CD4-positive, CD25-positive, alpha-beta regulatory T cell (primary cell): ENCODE measurements around the gene PIK3C2G. TPM values are rescaled to one million over a fixed set of nuclear protein-coding genes. Genes with fewer than 3 reads are reported as not detected.

ENCODE experiments used
- ATAC-seq, 2 donors: fragments of 150-1000 bp; cut with Tn5 transposase; one replicate each; pipeline ENCODE4 v1.10.0; 2021; ENCODE audit warnings: low read depth in 2 of 2, moderate number of reproducible peaks in 2 of 2, moderate library complexity in 1 of 2
- DNase-seq, 3 donors: peaks; one replicate each; pipeline versions ENCODE4 v3.0.0 to v3.0.0-alpha.2; 2012 to 2022; ENCODE audit warnings: mixed read lengths in 1 of 3
- H3K27ac ChIP-seq: one replicate; pipeline ENCODE4 v1.7.0; 2013; ENCODE audit warnings: mild to moderate bottlenecking, low read length; ENCODE audit not compliant: insufficient read depth, poor library complexity, severe bottlenecking
- H3K27me3 ChIP-seq: one replicate; pipeline ENCODE4 v1.7.0; 2013; ENCODE audit warnings: low read length; ENCODE audit not compliant: control insufficient read depth, insufficient read depth
- H3K36me3 ChIP-seq: one replicate; pipeline ENCODE4 v1.7.0; 2013; ENCODE audit warnings: mild to moderate bottlenecking, low read length, moderate library complexity; ENCODE audit not compliant: control insufficient read depth, insufficient read depth
- H3K4me1 ChIP-seq: 2 replicates; pipeline ENCODE4 v1.7.0; 2013; ENCODE audit warnings: mild to moderate bottlenecking, low read length; ENCODE audit not compliant: insufficient read depth, control insufficient read depth, poor library complexity, severe bottlenecking
- H3K4me3 ChIP-seq: one replicate; pipeline ENCODE4 v1.7.0; 2013; ENCODE audit warnings: low read depth, mild to moderate bottlenecking, low read length, moderate library complexity
- H3K9me3 ChIP-seq, 2 experiments: 1 replicate in 1 of 2; 2 replicates in 1 of 2; pipeline ENCODE4 v1.7.0; 2013; ENCODE audit warnings: low read length in 2 of 2, mild to moderate bottlenecking in 1 of 2, moderate library complexity in 1 of 2; ENCODE audit not compliant: control insufficient read depth in 2 of 2
- H3K27ac Mint-ChIP-seq, 3 donors: one replicate each; pipeline ENCODE4 v1.8.0; 2020 to 2022; ENCODE audit warnings: mild to moderate bottlenecking in 3 of 3, mixed read lengths in 3 of 3, moderate library complexity in 2 of 3
- H3K27me3 Mint-ChIP-seq: one replicate; pipeline ENCODE4 v1.8.0; 2022; ENCODE audit warnings: mild to moderate bottlenecking, mixed read lengths
- H3K36me3 Mint-ChIP-seq: one replicate; pipeline ENCODE4 v1.8.0; 2020; ENCODE audit warnings: mixed read lengths
- H3K4me1 Mint-ChIP-seq, 4 donors: one replicate each; pipeline ENCODE4 v1.8.0; 2020 to 2022; ENCODE audit warnings: mixed read lengths in 4 of 4, mild to moderate bottlenecking in 1 of 4
- H3K4me3 Mint-ChIP-seq, 4 donors: one replicate each; pipeline ENCODE4 v1.8.0; 2020 to 2022; ENCODE audit warnings: mild to moderate bottlenecking in 4 of 4, mixed read lengths in 4 of 4, moderate library complexity in 3 of 4
- H3K9me3 Mint-ChIP-seq, 7 donors: one replicate each; pipeline ENCODE4 v1.8.0; 2020 to 2022; ENCODE audit warnings: mixed read lengths in 7 of 7, mild to moderate bottlenecking in 3 of 7, moderate library complexity in 2 of 7
- polyA plus RNA-seq, 4 donors: library from polyadenylated mRNA; unstranded; fragments of 300-500 nt; fragmentation: Illumina TruSeq; gene quantifications; one replicate each; pipeline ENCODE4 v1.2.3, GENCODE V29; 2021
- total RNA-seq: library from RNA; stranded (reverse); gene quantifications from one replicate; pipeline ENCODE4 v1.2.3, GENCODE V29; 2022

The PIK3C2G gene
- total and polyA plus RNA-seq, 5 donors from 2014 or later = not detected

DNA sequence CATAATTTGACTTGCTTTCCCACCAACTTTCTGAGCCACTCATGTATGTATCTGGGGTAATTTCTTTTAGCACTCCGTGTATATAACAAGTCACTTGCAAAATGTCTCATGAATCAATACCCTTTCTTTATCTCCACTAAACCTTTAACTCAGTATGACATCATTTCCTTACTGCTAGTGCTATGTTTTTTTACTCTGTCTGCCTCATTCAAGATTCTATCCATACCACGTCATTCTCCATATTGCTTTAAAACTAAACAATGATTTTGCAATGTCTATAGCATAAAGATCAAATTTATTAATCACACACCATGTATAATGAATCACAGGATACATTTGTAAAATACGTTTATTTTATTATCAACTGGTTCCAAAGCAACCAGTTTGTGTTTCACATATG, 178.2 kb downstream of the PIK3C2G start:
- no peaks in the 10 kb centered on the region for H3K4me1 ChIP-seq
- H3K4me1 Mint-ChIP-seq = no peaks in the 10 kb centered on the region
- H3K27ac ChIP-seq = no peak overlapping the region
- peaks cover 0 to 14% (median 0%) of the 10 kb centered on the region in 7 donors for H3K9me3 Mint-ChIP-seq
- ATAC-seq (no peak), DNase-seq (no peak)
- H3K27me3 Mint-ChIP-seq = no peaks in the 10 kb centered on the region
- H3K36me3 Mint-ChIP-seq = no peaks in the 10 kb centered on the region
- H3K9me3 ChIP-seq = no peaks in the 10 kb centered on the region
- no peak overlapping the region for H3K4me3 Mint-ChIP-seq
- H3K36me3 ChIP-seq = no peaks in the 10 kb centered on the region
- no peak overlapping the region for H3K27ac Mint-ChIP-seq
- H3K4me3 ChIP-seq = no peak overlapping the region
- H3K27me3 ChIP-seq = no peaks in the 10 kb centered on the region

DNA sequence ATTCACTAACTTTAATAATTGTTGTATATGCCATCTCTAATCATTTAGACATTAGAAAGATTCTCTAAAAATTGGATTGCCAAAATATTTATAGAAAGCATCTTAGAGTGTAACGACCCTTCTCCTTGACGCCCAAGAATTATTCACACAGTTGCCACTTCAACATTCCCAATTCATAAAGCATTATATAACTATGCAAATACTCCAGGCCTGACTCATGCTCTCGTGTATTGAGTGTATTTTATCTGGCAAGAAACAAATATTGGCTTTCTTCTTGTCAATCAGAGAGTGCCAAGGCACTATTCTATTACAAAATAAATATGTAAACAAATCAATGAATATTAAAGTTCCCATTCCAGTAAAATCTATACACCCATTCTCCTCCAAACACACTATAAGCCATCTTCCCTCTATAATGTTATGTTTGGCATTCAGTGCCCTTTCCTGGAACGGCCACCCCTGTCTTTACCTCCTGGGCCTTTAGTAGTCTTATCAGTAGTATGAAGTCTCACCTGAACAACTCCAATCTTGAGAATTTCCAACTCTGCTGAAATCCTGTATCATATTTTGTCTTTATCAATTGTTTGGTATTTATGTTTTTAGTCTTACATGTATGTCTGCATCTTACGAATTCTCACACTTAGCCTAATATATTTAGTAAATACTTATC, 182.6 kb downstream of the PIK3C2G start:
- Histone ChIP-seq H3K4me1 (no peaks in the 10 kb centered on the region), H3K27ac (no peak overlapping the region), H3K4me3 (no peak overlapping the region), H3K9me3 (no peaks in the 10 kb centered on the region), H3K27me3 (no peaks in the 10 kb centered on the region), H3K36me3 (no peaks in the 10 kb centered on the region)
- Mint-ChIP-seq H3K4me1 (no peaks in the 10 kb centered on the region), H3K27ac (no peak overlapping the region), H3K27me3 (no peaks in the 10 kb centered on the region), H3K9me3 (peaks cover 0 to 8% (median 2%) of the 10 kb centered on the region in 7 donors), H3K4me3 (no peak overlapping the region), H3K36me3 (no peaks in the 10 kb centered on the region)
- DNase-seq (no peak), ATAC-seq (no peak)

- no peaks in the 10 kb centered on the region for H3K9me3 ChIP-seq
- H3K36me3 ChIP-seq = no peaks in the 10 kb centered on the region
- no peak for ATAC-seq
- no peak for DNase-seq
- peaks cover 0 to 23% (median 6%) of the 10 kb centered on the region in 7 donors for H3K9me3 Mint-ChIP-seq
- H3K36me3 Mint-ChIP-seq = no peaks in the 10 kb centered on the region
- H3K27me3 Mint-ChIP-seq = no peaks in the 10 kb centered on the region
- no peaks in the 10 kb centered on the region for H3K4me1 Mint-ChIP-seq
- no peak overlapping the region for H3K4me3 Mint-ChIP-seq
- no peak overlapping the region for H3K27ac ChIP-seq
- H3K4me1 ChIP-seq = no peaks in the 10 kb centered on the region
- H3K27me3 ChIP-seq = no peaks in the 10 kb centered on the region
- no peak overlapping the region for H3K27ac Mint-ChIP-seq
- H3K4me3 ChIP-seq = no peak overlapping the region
These were observed 184.8 kb downstream of the PIK3C2G start for GRCh38 chr12:18446061-18446644.

- no peak for ATAC-seq
- Histone ChIP-seq H3K36me3 (no peaks in the 10 kb centered on the region), H3K9me3 (no peaks in the 10 kb centered on the region), H3K27me3 (no peaks in the 10 kb centered on the region), H3K4me1 (no peaks in the 10 kb centered on the region), H3K27ac (no peak overlapping the region), H3K4me3 (no peak overlapping the region)
- DNase-seq = no peak
- peaks cover 2 to 24% (median 9%) of the 10 kb centered on the region in 7 donors for H3K9me3 Mint-ChIP-seq
- no peaks in the 10 kb centered on the region for H3K4me1 Mint-ChIP-seq
- no peaks in the 10 kb centered on the region for H3K27me3 Mint-ChIP-seq
- H3K27ac Mint-ChIP-seq = no peak overlapping the region
- H3K4me3 Mint-ChIP-seq = no peak overlapping the region
- no peaks in the 10 kb centered on the region for H3K36me3 Mint-ChIP-seq
These were observed 193.0 kb downstream of the PIK3C2G start for GRCh38 chr12:18454330-18454729.

DNA sequence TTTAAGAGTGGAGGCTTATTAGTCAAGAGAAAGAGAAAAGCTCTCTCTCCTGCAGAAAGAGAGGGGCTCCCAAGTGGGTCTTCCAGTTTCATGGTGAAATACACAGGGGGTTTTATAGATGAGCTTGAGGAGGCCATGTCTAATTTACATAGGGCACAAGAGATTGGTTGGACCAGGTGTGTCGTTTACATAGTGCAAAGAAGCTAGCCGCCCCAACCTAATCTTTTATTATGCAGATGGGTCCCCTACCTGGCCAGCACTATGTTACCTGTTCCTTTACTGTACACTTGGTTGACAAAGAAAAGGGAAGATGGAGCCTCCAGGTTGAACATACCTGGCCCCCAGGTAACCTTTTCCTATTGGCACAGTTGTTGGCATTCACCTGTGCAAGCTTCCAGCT, 195.0 kb downstream of the PIK3C2G start:
- Histone ChIP-seq H3K4me3 (no peak overlapping the region), H3K36me3 (no peaks in the 10 kb centered on the region), H3K4me1 (no peaks in the 10 kb centered on the region), H3K27me3 (no peaks in the 10 kb centered on the region), H3K9me3 (no peaks in the 10 kb centered on the region), H3K27ac (no peak overlapping the region)
- peaks cover 0 to 11% (median 6%) of the 10 kb centered on the region in 7 donors for H3K9me3 Mint-ChIP-seq
- H3K4me1 Mint-ChIP-seq = no peaks in the 10 kb centered on the region
- H3K36me3 Mint-ChIP-seq = no peaks in the 10 kb centered on the region
- no peak overlapping the region for H3K27ac Mint-ChIP-seq
- ATAC-seq (no peak), DNase-seq (no peak)
- H3K27me3 Mint-ChIP-seq = no peaks in the 10 kb centered on the region
- no peak overlapping the region for H3K4me3 Mint-ChIP-seq

DNA sequence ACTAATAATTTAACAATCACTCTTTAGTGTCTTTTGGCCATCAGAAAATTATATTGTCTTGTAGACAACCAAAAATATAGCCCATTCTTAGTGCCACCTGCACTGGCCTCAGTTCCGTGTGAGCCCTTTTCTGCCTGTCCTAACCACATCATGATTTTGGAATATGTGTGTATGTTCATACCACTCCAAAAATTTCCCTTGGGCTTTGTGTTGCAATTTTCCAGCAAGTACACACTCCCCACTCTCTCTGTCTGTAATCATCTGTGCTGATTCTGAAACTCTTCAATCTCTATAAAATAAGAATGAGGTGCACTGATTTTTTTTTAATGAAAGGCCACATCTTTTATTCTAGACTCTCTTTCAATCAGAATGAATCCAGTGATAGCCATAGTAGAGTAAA, 196.0 kb downstream of the PIK3C2G start:
- Histone ChIP-seq H3K27ac (no peak overlapping the region), H3K36me3 (no peaks in the 10 kb centered on the region), H3K9me3 (no peaks in the 10 kb centered on the region), H3K4me3 (no peak overlapping the region), H3K4me1 (no peaks in the 10 kb centered on the region), H3K27me3 (no peaks in the 10 kb centered on the region)
- no peak for DNase-seq
- H3K36me3 Mint-ChIP-seq = no peaks in the 10 kb centered on the region
- no peaks in the 10 kb centered on the region for H3K4me1 Mint-ChIP-seq
- H3K27ac Mint-ChIP-seq = no peak overlapping the region
- H3K9me3 Mint-ChIP-seq = peaks cover 0 to 10% (median 6%) of the 10 kb centered on the region in 7 donors
- ATAC-seq = no peak
- no peaks in the 10 kb centered on the region for H3K27me3 Mint-ChIP-seq
- H3K4me3 Mint-ChIP-seq = no peak overlapping the region

DNA sequence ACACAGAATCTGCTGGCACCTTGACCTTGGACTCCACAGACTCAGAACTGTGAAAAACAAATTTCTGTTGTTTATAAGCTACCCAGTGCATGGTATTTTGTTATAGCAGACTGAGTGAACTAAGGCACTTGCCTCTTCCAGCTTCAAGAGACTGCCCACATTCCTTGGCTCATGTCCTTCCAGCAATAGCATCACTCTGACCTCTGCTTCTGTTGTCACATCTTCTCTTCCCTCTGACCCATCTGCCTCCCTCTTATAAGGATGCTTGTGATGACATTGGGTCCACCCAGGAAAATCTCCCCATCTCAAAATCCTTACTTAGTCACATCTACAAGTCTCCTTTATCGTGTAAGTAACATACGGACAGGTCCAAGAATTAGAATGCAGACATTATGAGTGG, 200.4 kb downstream of the PIK3C2G start:
- Histone ChIP-seq H3K9me3 (no peaks in the 10 kb centered on the region), H3K27me3 (no peaks in the 10 kb centered on the region), H3K4me3 (no peak overlapping the region), H3K27ac (no peak overlapping the region), H3K4me1 (no peaks in the 10 kb centered on the region), H3K36me3 (no peaks in the 10 kb centered on the region)
- Mint-ChIP-seq H3K36me3 (no peaks in the 10 kb centered on the region), H3K27ac (no peak overlapping the region), H3K4me3 (no peak overlapping the region), H3K9me3 (peaks cover 0 to 6% (median 3%) of the 10 kb centered on the region in 7 donors), H3K4me1 (no peaks in the 10 kb centered on the region), H3K27me3 (no peaks in the 10 kb centered on the region)
- no peak for DNase-seq
- no peak for ATAC-seq

GRCh38 chr12:18462442-18462841, 201.1 kb downstream of the PIK3C2G start:
- Mint-ChIP-seq H3K9me3 (peaks cover 0 to 6% (median 2%) of the 10 kb centered on the region in 7 donors), H3K27ac (no peak overlapping the region), H3K27me3 (no peaks in the 10 kb centered on the region), H3K36me3 (no peaks in the 10 kb centered on the region), H3K4me1 (no peaks in the 10 kb centered on the region), H3K4me3 (no peak overlapping the region)
- H3K27ac ChIP-seq = no peak overlapping the region
- no peaks in the 10 kb centered on the region for H3K36me3 ChIP-seq
- no peaks in the 10 kb centered on the region for H3K9me3 ChIP-seq
- no peaks in the 10 kb centered on the region for H3K27me3 ChIP-seq
- H3K4me3 ChIP-seq = no peak overlapping the region
- no peak for ATAC-seq
- H3K4me1 ChIP-seq = no peaks in the 10 kb centered on the region
- DNase-seq = no peak
